Body of pancreas (tissue), 4 donors: ENCODE data around the gene ABCB9. TPM values are rescaled to one million over a fixed set of nuclear protein-coding genes. Genes with fewer than 3 reads are reported as not detected.

Source experiments
- ATAC-seq: fragments of 150-250 bp; one replicate; pipeline ENCODE4 v1.9.1; 2016
- DNase-seq, 4 donors: peaks; one replicate each; pipeline ENCODE4 v3.0.0-alpha.2; 2019
- H3K27ac ChIP-seq, 4 donors: fragments of 200-600 bp; sonication (generic); 1 replicate in 3 of 4; 2 replicates in 1 of 4; pipeline versions ENCODE4 v1.5.1 to v1.6.1; 2016 to 2019; ENCODE audit warnings: mild to moderate bottlenecking in 1 of 4, mixed read lengths in 1 of 4, moderate library complexity in 1 of 4
- H3K27me3 ChIP-seq, 2 donors: fragments of 200-600 bp; sonication (generic); one replicate each; pipeline ENCODE4 v1.6.0; 2016; ENCODE audit warnings: mild to moderate bottlenecking in 1 of 2
- H3K36me3 ChIP-seq, 2 donors: fragments of 200-600 bp; sonication (generic); replicated peaks in 1 of 2; 2 replicates each; pipeline ENCODE4 v1.5.1; 2016; ENCODE audit warnings: low read depth in 2 of 2; ENCODE audit not compliant: insufficient read depth in 1 of 2
- H3K4me1 ChIP-seq: fragments of 200-600 bp; sonication (generic); one replicate; pipeline ENCODE4 v1.6.0; 2016
- H3K4me3 ChIP-seq, 2 donors: fragments of 200-600 bp; sonication (generic); 1 replicate in 1 of 2; 2 replicates in 1 of 2; pipeline ENCODE4 v1.5.1; 2016 to 2019
- H3K9me3 ChIP-seq, 3 donors: fragments of 200-600 bp; sonication (generic); 1 replicate in 2 of 3; 2 replicates in 1 of 3; pipeline ENCODE4 v1.5.1; 2016
- CTCF ChIP-seq, 7 experiments: fragments of 450-650 bp in 4 of 7; fragments of 200-600 bp in 3 of 7; sonication (generic) in 3 of 7; IDR thresholded peaks; one replicate each; pipeline ENCODE4 v1.5.1; 2016 to 2019; ENCODE audit warnings: antibody characterized with exemption in 7 of 7
- POLR2A ChIP-seq, 3 donors: fragments of 450-650 bp; IDR thresholded peaks; one replicate each; pipeline ENCODE4 v1.6.1; 2016; ENCODE audit warnings: antibody characterized with exemption in 3 of 3, mild to moderate bottlenecking in 2 of 3
- WGBS, 2 donors: methylation state at CpG; one replicate each; pipeline ENCODE4 v1.1.5; 2017; 5-methylcytosine and 5-hydroxymethylcytosine counted together
- intact Hi-C: fragments of 100-400 bp; cut with DNase I; formaldehyde crosslinking; loops from one replicate; pipeline ENCODE4 v1.15.1; 2023
- total RNA-seq, 2 donors: library from RNA; depleted of rRNA; stranded (reverse); fragments of >200 nt; gene quantifications; one replicate each; pipeline ENCODE4 v1.1.0, GENCODE V29; 2016

Gene ABCB9
- total RNA-seq, 2 donors from 2014 or later: 5.2 to 7.9 TPM

GRCh38 chr12:122990961-122991622, 24.8 kb upstream of the ABCB9 start:
- Histone ChIP-seq H3K27me3 (no peaks in the 10 kb centered on the region), H3K4me3 (no peak overlapping the region), H3K4me1 (no peaks in the 10 kb centered on the region), H3K9me3 (no peaks in the 10 kb centered on the region), H3K36me3 (no peaks in the 10 kb centered on the region), H3K27ac (no peak overlapping the region)
- 90 to 96% methylated on average over 5 to 12 of the region's 13 CpGs for WGBS, 2 donors
- TF ChIP-seq CTCF (IDR thresholded peaks at IDR 0.05) (no peak), POLR2A (IDR thresholded peaks at IDR 0.05) (no peak)
- DNase-seq: no peak
- no peak for ATAC-seq
- intact Hi-C loops: no loop called here

GRCh38 chr12:122990561-122990960, 24.3 kb upstream of the ABCB9 start:
- intact Hi-C loops: no loop called here
- H3K27ac ChIP-seq: no peak overlapping the region
- no peaks in the 10 kb centered on the region for H3K27me3 ChIP-seq
- H3K4me1 ChIP-seq: no peaks in the 10 kb centered on the region
- 85 to 86% methylated on average over 11 to 12 of the region's 13 CpGs for WGBS, 2 donors
- DNase-seq: no peak
- H3K9me3 ChIP-seq: no peaks in the 10 kb centered on the region
- no peak for ATAC-seq
- H3K36me3 ChIP-seq: no peaks in the 10 kb centered on the region
- no peak for TF ChIP-seq POLR2A (IDR thresholded peaks at IDR 0.05)
- no peak overlapping the region for H3K4me3 ChIP-seq

GRCh38 chr12:122989874-122990419, 23.7 kb upstream of the ABCB9 start:
- WGBS, 2 donors: 89 to 90% methylated on average over 10 to 15 of the region's 22 CpGs
- peaks cover 4% of the 10 kb centered on the region for H3K4me1 ChIP-seq
- DNase-seq (no peak), ATAC-seq (no peak)
- H3K36me3 ChIP-seq: no peaks in the 10 kb centered on the region
- intact Hi-C loops: no loop called here
- H3K9me3 ChIP-seq: no peaks in the 10 kb centered on the region
- H3K4me3 ChIP-seq: no peak overlapping the region
- no peaks in the 10 kb centered on the region for H3K27me3 ChIP-seq
- TF ChIP-seq POLR2A (IDR thresholded peaks at IDR 0.05) (no peak), CTCF (IDR thresholded peaks at IDR 0.05) (no peak)
- no peak overlapping the region for H3K27ac ChIP-seq

- H3K36me3 ChIP-seq: no peaks in the 10 kb centered on the region
- no peak for TF ChIP-seq POLR2A (IDR thresholded peaks at IDR 0.05)
- TF ChIP-seq CTCF (IDR thresholded peaks at IDR 0.05): no peak
- peaks cover 10% of the 10 kb centered on the region for H3K4me1 ChIP-seq
- no peak overlapping the region for H3K27ac ChIP-seq
- H3K27me3 ChIP-seq: no peaks in the 10 kb centered on the region
- ATAC-seq: no peak
- H3K4me3 ChIP-seq: no peak overlapping the region
- 77 to 90% methylated on average over 4 to 10 of the region's 10 CpGs for whole genome bisulfite sequencing, 2 donors
- intact Hi-C loops: no loop called here
- no peaks in the 10 kb centered on the region for H3K9me3 ChIP-seq
- DNase-seq: no peak
Measured at GRCh38 chr12:122989225-122989839, 23.1 kb upstream of the ABCB9 start.

- Histone ChIP-seq H3K27ac (no peak overlapping the region), H3K4me1 (peaks cover 17% of the 10 kb centered on the region), H3K4me3 (no peak overlapping the region), H3K36me3 (no peaks in the 10 kb centered on the region), H3K9me3 (no peaks in the 10 kb centered on the region), H3K27me3 (no peaks in the 10 kb centered on the region)
- no peak for ATAC-seq
- intact Hi-C loops: no loop called here
- TF ChIP-seq CTCF (IDR thresholded peaks at IDR 0.05) (no peak), POLR2A (IDR thresholded peaks at IDR 0.05) (no peak)
- WGBS, 2 donors: 84 to 87% methylated on average over 16 to 18 of the region's 21 CpGs
- DNase-seq: no peak
Measured at GRCh38 chr12:122988612-122989212, 22.4 kb upstream of the ABCB9 start.
